Ecto neural progenitor cell (in vitro differentiated cells): ENCODE data around the gene EBPL.
A peak's percentile ranks its signal among the peaks of the same experiment; 100 is the strongest.
"Not testable (repeated sequence)": the region's sequence is repeated elsewhere in the genome, so short reads cannot be mapped to it uniquely, and the experiment has no call there.

ENCODE experiments used
- DNase-seq: peaks from one replicate; pipeline ENCODE4 v3.0.0-alpha.2; 2018; ENCODE audit warnings: low spot score

Gene EBPL

DNA sequence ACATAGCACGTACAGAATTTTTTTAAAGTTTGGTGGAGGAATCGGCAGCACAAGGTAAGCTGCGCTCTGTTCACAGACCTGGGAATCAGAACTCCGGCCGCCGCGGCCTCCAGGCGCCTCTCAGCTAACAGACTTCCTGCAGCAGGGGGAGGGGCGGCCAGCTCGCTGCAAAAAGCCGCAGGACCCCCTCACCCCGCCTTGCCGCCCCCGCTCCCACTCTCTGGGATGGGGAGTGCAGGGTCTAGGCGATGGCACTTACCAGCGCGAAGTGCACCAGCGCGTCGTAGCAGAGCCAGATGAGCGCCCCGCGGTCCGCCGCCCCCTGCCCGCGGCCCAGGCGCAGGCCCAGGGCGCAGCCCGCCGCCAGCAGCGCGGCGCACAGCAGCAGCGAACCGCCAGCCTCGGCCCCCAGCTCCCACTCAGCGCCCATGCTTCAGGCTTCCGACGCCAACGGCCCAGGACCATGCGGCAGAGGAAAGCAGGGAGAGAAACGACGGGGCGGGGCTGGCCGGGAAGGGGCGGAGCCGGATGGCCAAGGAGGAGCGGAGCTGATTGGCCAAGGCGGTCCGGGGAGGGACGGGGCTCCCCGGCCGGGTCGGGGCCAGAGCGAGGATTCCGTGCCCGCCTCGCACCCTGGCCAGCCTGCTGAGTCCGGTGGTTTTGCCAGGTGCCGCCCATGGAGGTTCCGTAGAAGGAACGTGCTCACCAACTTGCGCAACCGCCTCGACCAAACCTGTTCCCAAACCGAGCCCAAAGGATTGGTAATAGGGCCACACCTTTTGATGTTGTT lies at the start of gene EBPL:
Gene EBPL, minus strand, starts transcription at position 492 of the 790 bp plus-strand sequence. Its CDS starts 62 bp downstream, at position 430.
- DNase-seq = peak; percentile 96

DNA sequence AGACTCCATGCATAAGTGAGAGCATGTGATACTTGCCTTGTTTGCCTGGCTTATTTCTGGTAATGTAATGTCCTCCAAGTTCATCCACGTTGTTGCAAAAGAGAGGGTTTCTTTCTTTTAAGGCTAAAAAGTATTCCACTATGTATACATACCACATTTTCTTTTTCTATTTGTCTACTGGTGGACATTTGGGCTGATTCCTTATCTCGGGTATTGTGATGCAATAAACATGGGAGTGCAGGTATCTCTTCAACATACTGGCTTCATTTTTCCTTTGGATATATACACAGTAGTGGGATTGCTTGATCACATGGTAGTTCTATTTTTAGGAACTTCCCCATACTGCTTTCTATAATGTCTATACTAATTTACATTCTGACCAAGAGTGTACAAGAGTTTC lies 49.6 kb upstream of the EBPL start:
- no peak for DNase-seq

DNA sequence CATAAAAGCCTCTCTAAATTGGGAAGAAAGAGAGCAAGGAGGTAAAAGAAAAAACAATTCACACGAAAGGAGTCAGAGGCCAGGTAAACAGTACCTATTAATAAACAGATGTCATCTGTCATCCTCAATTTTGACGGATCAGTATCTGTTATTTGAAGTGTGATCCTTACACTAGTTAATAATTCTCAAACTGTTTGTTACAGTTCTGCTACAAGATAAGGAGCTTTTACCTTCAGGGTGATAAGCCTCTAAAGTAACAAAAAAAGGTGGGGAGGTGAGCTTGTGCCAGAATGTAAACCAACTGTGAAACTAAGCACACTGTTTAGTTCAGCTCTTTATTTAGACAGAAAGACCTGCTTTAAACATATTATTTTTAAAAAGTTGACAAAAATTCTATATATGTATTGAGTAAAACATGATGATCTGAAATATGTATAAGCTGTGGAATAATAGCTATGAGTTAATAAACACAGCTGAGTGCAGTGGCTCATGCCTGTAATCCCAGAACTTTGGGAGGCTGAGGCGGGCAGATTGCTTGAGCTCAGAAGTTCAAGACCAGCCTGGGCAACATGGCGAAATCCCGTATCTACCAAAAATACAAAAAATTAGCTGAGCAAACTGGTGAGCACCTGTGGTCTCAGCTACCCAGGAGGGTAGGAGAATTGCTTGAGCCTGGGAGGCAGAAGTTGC lies 48.4 kb upstream of the EBPL start:
- DNase-seq = no peak

DNA sequence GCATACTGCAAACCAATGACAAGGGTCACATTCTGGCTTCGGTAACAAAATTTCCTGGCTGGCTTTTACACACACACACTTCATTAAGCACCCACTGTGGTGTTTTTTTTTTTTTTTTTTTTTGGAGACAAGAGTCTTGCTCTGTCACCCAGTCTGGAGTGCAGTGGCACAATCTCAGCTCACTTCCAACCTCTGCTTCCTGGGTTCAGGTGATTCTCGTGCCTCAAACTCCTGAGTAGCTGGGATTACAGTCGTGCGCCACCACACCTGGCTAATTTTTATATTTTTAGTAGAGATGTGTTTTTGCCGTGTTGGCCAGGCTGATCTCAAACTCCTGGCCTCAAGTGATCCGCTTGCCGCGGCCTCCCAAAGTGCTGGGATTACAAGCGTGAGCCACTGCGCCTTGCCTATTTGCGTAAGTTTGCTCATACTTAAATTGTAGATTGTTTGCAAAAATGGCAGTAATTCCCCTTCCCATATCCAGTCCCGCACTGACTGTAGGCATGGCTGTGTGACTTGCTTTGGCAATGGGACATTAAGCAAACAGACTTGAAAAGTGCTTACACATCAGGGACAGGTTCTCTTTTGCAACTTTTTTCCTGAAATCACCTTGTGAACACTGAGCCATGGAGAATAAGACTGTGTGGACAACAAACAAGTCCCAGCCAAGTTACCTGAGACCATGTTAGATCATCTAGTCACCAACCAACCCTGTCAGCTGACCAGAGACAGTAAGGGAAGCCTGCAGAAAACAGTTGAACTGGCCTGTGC lies 42.1 kb upstream of the EBPL start:
- DNase-seq = no peak

DNA sequence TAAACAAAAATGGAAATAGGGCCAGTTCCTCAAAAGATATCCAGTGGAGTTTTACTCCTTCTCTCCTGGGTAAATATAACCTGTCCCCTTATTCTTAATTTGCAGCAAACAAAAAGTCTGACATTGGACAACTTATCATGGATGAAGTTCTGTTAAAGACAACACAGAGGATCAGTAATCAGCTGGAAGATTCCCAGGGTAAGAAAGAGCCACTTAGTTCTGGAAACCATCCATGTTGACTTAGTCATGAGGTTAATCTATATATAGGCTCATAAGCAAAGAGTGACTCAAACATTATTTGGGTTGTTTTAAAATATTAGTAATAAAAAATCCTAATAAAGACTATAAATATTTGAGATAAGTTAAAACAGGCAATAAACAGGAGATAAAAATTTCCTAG lies 40.5 kb upstream of the EBPL start:
- no peak for DNase-seq

- DNase-seq = no peak
Observed at GRCh38 chr13:49716615-49717014, 25.3 kb upstream of the EBPL start.

DNA sequence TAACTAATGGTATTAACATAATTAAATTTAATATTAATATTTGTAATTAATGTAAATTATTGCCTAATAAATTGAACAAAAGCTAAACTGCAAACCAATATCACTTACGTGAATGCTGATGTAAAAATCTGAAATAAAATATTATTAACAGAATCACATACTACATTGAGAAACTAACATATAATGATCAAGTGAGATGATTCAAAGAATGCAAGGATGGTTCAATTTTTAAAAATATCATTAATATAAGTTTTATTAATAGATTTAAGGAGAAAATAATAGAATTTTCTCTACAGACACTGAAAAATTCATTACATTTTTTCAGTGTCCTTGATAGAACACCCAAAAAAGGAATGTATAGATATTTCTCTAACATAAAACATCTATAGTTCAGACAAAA lies 23.5 kb upstream of the EBPL start:
- no peak for DNase-seq

DNA sequence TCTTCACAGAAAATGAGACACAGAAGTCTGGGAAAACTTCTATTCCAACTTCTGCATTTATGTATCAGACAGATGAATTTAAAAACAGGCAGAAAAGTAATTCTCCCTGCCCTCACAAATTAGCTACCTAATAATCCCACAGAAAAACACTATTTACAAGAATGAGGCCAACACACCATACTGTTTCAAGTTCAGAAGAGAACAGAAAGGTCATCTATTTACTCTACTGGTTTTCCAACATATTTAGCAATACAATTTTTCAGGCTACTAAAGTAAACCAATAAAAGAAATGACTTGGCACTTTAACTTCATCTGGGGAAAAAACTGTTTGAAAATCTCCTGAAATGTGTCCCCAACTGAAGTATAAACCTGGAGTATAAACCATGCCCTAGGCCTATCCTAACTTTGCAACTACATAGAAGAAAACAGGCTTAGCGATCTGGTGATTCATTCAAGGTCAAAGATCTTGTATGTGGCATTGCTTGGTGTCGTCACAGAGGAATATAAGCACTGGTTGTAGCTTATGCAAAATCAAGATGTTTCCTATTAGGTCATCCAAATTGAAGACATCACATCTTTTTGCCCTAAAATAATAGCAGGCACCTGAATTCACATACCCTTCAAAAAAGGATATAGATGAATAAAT lies 20.1 kb upstream of the EBPL start:
- no peak for DNase-seq

- DNase-seq = not testable (repeated sequence)
Observed at GRCh38 chr13:49704264-49704663, 13.0 kb upstream of the EBPL start.

DNA sequence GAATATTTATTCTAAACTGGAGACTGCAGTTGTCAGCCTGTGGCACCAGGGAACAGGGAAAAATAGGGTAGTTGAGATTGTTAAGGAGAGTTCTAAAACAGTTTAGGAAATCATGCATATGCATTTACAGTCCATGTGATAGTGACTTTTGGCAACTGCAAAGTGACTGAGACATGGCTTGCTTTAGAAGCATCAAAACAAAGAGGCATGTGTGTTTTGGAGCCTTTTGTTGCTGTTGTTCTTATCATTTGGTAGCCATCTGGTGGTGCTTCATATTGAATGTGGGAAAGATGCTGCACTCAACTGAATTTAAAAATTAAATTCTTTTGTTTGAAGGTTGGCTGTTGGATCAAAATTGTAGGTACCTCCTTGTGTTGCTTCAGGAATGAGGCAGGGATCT lies 10.2 kb upstream of the EBPL start:
- DNase-seq = no peak

DNA sequence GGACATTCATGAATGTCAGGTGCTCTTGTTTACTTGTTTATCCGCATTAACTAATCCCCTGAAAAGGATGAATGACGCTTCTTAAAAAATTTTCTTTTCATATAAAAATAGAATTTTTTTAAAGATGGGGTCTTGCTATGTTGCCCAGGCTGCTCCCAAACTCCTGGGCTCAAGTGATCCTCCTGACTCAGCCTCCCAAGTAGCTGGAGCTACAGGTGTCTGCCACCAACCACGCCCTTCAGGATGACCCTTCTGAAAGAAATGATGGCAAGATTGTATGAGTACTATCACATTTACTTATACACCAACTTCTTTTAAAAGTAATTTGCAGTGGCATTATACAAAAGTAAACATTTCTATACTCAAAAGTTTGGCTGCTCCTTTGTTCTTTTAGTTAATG lies 6.2 kb upstream of the EBPL start:
- DNase-seq = no peak

GRCh38 chr13:49694446-49694845 lies 3.2 kb upstream of the EBPL start:
- DNase-seq = no peak

DNA sequence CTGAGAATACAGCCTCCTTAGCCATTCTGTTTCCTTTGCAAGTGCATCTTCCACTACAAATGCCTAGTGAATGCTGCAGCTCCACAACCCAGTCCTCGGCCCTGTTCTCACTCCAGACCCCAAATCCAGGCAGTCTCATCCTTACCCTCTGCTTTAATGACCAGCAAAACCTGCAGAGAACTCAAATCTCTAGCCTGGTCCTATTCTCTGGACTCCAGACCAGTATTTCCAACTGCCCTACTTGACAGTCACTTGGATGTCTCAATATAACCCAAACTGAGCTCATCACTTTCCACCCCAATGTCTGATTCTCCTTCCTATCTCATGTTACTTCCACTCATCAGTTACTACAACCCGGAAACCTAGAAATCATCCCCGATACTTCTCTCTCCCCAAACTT lies 2.6 kb upstream of the EBPL start:
- DNase-seq = no peak

DNA sequence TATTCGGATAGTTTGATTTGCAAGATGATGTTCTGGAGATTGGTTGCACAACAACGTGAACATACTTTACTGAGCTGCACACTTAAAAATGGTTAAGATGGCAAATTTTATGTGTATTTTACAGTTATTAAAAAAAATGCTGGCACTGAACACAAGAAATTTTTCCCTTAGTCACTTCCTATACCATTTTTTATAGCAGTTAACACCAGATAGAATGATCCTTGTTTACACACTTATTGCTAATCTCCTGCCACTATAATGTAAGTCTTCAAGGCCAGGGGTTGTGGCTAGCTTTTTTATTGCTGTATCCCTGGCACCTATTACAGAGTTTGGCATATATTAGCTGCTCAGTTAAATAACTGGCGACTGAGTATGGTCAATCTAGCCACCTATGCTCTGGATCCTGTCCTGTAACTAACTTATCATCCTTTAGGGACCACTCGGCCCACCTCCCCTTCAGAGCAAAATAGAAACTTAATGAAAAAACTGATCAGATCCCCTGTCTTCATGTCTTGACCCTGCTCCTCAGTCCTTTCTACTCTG lies 2.0 kb upstream of the EBPL start:
- DNase-seq = no peak

- DNase-seq = no peak
Observed at GRCh38 chr13:49690133-49690994, 922 bp downstream of the EBPL start.

DNA sequence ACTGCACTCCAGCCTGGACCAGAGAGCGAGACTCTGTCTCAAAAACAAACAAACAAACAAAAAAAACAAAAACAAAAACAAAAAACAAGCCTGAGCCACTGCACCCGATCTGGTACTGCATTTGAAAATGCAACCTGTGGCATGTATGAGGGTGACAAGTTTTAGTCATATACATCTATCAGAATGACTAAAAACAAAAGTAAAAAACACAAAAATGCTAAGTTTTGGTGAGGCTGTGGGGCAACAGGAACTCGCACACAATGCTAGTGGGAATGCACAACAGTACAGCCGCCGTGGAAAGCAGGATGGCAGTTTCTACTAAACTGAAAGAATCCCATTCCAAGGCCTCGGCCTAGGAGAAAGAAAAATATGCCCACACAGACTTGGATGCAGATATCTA lies 7.8 kb downstream of the EBPL start:
- no peak for DNase-seq

- no peak for DNase-seq
Observed at GRCh38 chr13:49681842-49682435, 9.3 kb downstream of the EBPL start.

DNA sequence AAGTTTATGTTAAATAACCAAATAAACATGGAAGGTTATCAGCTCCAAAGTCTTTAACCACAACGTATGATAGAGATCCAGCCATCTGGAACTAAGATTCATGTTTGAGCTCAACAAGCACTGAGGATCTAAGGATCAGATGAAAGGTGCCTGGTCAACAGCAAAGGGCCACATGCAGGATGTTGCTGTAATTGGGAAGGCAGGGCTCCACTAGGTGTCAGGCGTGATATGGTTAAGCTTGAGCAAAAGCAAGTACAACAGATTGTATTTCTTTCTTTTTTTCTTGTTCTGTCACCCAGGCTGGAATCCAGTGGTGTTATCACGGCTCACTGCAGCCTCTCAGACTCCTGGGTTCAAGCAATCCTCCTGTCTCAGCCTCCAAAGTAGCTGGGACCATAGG lies 12.0 kb downstream of the EBPL start:
- no peak for DNase-seq

GRCh38 chr13:49678191-49678914 lies 12.9 kb downstream of the EBPL start:
- no peak for DNase-seq
